HG03439 (cell line): ENCODE data around the gene VSNL1.

Experiments used
- ATAC-seq: cut with Tn5 transposase; IDR thresholded peaks from one replicate; pipeline ENCODE4 v1.9.1; 2021; ENCODE audit warnings: mild to moderate bottlenecking, moderate library complexity; ENCODE audit not compliant: unreplicated experiment

Gene VSNL1

DNA sequence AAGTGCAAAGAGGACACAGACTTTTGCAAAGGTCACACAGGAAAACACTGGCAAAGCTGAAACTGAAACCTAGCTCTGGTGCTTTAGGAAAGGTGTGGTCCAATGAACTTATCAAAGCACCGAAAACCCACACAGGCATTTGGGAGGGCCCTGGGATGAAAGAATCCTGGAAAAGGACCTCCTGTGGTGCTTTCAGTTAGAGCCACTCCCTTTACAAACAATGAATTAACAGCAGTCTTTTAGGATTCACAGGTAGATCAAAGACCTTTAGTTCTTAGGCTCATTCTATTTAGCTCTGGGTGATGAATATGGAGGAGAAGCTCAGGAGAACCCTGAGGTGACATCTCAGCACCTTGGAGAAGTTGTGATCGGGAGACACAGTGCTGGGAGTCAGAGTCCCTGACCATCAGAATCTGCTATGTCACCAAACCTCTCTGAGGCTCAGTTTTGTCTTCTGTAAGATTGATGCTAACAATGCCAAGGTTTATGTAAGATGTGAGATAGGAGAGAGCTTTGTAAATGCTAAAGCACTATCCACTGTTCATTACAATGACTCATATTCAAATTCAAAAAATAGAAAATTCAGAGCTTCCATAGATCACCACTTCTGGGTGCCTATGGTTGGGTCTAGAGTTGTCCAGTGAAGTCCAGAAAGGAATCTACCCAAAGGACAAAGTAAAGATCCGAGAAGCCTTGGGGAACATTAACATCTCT, 39.3 kb downstream of the VSNL1 start:
- ATAC-seq, result no peak

DNA sequence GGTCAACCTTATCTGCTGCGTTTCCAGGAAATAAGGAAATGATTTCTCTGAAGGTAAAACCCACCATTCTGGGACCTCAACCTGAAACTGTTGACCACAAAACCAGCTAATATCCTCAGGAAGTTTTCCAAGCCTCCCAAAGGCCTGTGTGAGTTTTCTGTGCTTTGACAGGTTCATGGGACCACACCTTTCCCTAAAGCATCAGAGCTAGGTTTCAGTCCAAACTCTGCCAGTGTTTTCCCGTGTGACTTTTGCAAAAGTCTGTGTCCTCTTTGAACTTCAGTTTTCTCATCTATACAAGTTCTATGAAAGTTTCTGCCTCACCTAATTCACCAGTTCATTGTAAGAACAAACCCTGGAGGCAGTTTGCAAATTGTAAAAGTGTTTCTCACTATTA, 39.8 kb downstream of the VSNL1 start:
- no peak for ATAC-seq

DNA sequence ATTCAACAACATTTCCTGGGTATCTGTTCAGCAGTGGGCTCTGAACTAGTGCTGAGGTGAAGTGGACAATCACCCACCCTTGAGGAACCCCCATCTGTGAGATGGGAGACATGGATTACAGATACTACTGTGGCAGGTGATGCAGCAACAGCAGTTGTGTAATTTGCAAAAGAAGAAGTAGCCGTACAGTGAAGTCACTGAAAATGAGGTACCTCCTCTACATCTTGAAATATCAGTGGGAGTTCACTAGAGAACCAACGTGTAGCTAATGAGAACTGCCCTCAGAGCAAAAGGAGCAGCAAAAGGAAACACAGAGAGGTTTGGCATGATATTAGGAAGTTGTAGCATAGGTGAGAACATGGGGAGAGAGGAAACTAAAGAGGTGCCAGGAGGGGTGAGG, 41.3 kb downstream of the VSNL1 start:
- ATAC-seq, result no peak

DNA sequence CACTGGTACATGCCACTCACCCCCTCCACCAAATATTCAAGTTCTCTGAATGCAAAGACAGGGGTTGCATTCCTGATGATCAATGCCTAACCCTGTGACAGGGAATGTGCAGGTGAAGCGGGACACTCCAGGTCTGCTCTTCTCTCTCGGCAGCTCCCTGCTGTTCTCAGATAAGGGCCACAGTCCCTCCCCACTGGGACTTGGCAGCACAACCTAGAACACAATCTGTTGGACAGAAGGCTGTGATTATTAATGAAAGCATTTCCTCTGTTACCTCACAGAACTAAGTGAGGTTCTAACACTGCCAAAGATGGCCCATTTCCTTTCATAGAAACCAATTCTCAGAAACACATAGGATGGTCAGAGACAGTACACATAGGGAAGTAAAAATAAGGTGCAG, 42.7 kb downstream of the VSNL1 start:
- ATAC-seq, result no peak

DNA sequence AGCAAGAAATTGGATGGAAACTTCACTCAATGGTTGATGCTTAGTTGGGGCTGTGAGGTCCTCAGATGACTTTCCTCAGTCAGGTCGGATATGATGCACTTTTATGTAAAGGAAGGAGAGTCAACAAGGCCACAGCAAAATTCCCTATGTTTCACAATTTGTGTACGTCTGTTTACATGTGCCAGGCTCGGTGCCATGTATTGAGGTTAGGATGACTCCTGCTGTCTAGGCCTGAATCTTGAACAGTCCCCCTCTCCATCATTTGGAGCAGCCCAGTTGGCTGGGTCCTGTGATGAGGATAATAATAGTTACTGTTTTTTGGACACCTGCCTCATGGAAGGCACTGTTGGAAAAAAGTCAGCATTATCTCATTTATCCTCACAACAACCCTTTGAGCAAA, 43.1 kb downstream of the VSNL1 start:
- no peak for ATAC-seq

DNA sequence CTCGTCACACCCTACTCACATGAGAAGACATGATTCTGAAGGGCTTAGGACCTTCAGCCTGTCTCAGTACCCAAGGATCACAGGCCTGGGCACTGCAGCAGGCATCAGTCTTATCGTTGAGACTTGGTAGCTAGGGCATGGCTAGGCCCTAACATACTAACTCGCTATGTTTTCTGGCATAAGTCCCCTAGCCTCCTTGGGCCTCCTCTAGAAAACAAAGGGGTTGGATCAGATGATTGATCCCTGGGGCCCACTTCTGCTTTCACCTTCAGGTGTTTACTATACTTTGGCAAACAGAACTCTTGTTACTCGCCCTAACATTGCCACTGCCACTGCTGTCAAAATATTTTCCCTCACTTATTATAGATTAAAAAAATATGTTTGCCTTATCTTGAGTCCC, 44.2 kb downstream of the VSNL1 start:
- ATAC-seq, result no peak

DNA sequence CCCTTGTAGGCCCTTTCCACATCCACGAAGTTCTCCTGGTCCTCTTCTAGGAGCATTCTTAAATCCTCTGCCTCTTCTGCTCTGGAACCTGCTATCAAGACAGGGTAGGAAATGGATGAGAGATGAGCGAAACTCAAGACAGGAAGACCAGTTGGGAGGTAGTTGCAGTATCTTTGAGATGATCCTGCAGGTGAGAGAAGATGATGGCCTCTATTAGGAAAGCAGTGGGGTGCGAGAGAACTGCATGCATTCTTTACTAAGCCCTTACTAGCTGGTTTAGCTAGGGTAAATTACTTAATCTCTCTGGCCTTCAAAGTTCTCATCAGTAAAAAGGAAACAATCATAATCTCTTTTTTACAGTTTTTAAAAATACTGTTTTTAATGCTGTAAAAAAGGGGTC, 47.0 kb downstream of the VSNL1 start:
- no peak for ATAC-seq

DNA sequence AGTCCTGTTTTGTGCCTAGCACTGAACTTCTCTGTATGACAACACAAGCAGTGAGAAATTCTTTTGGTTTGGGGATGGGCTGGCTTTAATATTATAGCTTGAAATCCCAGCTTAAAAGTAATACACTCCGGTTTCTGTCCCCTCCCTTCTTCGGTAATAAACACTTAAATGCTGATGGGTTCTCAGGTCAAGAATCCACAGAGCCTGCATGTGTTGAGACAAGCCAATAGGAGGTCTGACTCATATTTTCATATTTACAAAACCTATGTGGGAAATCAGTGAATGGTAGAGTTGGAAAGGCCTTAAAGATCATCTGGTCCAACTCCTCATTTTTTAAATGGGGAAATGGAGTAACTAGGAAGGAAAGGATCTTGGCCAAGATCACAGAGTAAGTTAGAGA, 47.5 kb downstream of the VSNL1 start:
- no peak for ATAC-seq

DNA sequence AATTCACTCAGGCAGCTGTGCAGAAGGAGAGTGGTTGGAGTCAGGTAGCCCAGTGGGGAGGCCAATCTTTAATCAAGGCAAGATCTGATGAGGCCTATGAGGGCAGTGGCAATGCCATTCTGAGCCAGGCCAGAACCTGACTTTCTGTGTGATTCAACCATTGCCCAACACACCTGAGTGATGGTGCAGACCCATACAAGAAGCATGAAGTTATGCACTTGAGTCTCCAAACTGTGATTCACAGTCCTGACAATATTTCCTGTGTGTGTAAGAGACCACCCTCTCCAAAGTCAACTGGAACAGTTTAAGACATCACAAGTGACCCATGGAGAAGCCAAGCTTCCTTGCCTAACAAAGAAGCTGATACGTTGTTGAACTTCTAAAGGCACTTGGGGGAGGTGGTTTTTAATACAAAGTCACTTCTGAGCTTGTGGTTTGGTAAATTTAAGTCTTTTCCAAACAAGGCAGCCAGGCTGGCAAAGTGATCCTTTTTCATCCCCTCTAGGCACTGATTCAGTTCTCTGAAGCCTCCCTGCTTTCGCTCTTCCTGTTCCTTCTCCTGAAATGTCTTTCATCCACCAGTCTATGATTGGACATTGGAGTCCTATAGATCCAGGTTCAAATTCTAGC, 49.0 kb downstream of the VSNL1 start:
- ATAC-seq, result no peak

DNA sequence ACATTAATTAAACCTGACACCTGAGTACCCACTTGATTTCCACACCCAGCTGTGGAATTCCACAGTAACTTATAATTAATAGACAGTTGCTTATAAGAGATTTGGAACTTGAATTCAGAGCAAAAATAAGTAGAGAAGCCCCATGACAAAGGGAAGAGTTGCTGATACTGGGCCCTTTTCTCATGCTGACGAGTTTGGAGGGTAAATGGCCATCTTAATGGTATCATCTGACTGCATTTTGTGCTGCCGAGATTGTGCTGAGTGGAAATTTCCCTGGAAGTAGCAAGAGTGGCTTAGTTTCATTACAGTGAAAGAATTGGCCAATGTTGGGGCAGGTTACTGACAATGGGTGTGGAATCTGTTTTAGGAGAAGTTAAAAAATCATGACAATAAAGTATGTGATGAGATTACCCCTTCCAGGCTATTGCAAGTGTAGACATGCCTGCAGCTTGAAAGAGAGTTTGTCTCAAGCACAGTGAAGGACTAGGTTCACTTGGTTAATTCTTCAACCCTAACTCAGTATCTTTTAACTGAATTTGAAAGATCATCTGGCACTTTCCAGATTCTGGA, 49.9 kb downstream of the VSNL1 start:
- no peak for ATAC-seq

DNA sequence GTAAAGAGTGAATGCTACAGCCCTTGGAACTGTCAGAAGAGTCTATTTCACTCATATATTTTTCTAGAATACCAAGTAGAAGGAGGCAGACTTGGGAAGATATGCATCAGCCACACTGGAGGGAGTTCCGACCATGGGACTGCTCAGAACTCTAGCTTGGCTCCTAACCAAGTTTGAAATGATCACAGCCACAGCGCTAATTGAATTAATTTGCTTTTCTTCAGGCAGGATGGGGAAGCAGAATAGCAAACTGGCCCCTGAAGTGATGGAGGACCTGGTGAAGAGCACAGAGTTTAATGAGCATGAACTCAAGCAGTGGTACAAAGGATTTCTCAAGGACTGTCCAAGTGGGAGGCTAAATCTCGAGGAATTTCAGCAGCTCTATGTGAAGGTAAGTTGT, 51.4 kb downstream of the VSNL1 start:
- ATAC-seq, result no peak

DNA sequence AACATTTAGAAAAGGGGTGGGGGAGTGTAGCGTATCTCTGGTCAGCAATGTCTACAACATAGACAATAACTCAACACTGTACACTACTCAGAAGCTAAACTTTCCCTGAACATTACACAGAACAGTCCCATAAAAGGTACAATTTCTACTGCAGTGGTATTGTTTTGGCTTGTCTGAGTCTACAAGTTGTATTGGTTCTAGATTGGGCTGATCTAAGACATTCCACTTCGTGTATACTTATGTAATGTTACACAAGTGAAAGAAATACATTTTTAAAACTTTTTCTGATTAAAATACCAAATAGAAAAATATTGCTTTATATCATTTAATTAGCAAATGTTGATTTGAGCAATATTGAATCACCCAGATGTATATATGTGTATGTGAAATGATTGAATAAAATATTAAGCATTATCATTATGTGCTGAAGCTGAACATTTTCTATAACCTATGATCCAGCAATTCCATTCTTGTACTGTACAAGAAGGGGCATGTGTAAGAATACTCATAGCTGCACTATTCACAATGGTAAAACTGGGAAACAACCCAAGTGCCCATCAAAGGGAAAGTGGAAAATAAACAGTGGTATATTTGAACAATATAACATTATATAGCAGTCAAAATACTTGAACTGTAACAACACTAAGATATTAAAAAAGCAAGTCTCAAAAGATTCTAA, 52.4 kb downstream of the VSNL1 start:
- no peak for ATAC-seq

DNA sequence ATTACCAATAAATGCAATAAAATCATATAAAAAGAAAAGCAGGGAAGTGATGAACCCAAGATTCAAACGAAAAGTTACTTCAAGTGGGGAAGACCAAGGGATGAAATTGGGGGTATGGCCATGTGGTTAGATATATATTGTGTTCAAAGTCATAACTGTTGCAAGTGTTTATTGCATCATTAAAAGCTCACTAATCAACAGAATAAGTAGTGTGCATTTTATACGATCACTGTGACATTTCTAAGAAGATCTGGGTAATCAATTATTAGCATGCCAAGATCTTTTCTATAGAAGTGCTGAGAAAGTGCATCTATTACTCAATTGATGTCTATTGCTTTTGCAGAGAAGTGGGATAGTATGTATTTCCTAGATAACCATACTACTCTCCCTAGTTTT, 52.9 kb downstream of the VSNL1 start:
- no peak for ATAC-seq

DNA sequence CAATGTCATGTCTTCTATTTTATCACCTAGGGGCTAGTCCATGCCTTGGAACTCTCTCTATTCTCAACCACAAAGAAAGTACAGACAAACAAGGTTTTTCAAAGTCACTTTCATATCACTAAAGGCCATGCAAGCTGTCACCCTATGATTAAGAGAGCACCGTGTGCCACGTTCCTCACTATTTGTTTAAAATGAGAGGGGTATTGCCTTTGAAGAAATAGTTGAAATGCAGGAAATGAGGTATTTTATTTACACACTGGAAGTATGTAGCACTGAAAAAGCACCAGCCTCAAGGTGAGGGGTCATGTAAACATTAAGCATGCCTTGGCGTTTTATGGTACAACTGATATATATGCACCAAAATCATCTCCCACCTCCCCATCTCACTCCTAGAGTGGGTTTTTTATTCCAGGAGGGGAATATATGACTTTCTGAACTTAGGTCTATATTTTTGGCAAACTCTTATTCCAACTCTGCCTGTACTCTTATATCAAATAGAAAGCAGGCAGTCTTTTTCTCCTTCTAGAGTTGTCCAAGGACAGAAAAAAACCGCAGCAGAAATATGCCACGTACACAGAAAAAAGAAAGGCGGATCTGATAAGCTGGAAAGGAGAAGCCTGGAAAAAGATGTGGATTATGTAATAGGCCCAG, 53.5 kb downstream of the VSNL1 start:
- no peak for ATAC-seq

DNA sequence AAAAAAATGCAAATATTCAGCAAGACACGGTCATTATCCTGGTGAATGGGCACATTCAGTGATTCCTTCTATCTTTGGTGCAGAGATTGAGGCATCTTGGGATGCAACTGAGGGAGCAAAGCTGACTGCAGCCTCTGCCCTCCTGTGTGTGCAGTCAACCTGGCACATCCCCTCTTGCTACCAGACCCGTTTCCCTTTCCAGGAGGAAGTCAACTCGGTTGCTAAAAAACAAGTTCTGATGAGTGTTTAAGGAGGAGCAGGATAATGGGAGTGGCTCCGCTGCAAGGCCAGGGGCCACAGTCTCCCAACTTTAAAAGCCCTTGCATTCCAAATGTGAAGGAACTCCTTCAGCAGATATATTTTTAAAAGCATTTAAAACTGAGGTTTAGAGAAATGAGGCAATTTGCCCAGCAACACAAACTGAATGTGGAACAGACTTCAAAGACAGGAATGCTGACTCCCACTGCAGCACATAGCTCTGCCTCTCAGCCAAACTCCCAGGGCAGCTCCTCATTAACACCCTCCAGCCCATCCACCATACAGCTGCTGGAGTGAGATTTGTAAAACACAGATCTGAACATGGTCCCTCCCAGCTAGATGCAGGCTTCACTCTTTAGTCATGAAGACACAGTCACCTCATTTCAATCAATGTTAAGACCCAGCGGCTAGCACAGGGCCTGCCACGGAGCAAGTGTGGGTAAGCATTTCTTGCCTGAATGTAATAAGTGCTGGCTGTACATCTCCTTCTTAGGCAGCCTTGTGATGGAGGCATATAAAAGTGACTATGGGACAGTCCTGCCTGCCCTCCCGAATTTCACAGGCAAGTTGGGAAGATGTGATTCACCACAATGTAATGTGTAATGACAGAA, 54.3 kb downstream of the VSNL1 start:
- no peak for ATAC-seq

DNA sequence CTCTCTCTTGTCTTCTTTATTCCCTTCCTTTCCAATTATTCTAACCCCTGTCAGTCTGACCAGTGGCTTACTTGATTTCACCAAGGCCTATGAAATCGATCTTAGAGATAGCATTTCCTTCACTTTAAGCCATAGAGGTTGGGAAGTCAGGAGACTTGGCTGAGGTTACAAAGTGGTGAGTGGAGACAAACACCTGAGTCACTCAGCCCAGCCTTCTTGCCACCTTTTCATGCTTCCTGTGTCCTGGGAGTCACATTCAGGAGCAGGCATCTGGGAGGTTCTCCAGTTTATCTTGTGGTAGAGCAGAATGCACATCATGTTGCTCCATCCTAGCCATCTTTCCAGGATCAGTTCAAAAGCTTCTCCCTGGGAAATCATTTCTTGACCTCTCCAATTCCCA, 59.1 kb downstream of the VSNL1 start:
- no peak for ATAC-seq

DNA sequence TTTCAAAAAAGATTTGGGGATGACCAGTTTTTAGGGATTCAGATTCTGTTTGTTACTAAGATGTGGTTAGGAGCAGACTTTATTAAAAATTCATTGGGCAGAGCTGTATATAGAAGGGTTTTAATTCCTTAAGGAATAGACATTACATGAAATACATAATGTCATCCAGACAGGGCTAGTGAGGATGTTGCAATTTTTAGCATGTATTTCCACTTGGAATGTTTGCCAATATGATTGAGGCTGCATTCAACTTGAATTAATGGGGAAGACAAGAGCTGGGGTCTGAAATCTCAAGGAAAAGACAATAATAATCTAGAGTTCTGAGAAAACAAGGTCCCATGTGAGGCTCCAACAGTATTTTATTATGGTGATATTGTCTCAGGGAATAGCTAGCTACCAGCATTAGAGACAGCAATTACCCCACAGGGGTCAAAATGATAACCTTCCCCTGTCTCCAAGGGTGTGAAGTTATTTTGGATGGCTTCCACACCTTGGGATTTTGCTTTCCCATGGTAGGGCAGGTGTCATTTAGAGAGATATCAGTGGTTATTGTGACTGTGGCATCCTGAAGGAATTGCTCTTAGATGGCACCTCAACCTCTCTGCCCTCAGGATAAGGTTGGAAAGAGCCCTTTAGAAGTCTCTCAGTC, 60.2 kb downstream of the VSNL1 start:
- no peak for ATAC-seq

DNA sequence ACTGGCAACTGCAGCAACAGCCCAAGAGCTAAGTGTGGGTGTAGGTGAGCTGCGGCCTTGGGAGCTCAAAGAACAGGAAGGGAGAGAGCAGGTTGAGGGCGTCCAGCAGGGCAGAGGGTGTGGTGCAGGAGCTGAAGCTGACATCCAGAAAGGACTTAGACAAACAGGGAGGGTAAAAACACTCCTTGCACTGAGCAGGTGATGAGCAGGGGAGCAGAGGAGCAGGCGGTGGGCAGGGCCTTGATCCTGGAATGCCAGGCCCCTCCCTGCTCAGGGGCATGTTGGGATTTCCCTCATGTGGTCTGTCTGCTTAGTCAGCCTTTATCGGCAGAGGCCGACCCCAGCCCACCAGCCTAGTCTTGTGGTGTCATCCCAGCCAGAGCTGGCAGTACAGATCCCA, 63.6 kb downstream of the VSNL1 start:
- no peak for ATAC-seq

DNA sequence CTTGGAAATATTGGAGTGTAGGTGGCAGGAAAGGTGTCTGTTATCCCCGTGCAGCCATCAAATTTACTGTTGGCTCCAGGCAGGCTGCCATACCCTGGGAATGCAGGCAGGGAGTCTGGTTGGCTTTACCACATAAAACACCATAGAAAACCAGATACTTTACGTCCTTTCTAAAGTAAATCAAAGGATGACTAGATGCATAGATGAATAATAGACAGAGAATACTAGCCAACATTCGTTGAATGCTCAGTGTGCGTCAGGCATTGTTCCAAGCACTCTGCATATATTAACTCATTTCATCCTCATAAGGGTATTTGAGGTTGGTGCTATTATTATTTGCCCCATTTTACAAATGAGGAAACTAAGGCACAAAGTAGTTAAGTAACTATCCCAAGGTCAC, 65.2 kb downstream of the VSNL1 start:
- ATAC-seq, result no peak

DNA sequence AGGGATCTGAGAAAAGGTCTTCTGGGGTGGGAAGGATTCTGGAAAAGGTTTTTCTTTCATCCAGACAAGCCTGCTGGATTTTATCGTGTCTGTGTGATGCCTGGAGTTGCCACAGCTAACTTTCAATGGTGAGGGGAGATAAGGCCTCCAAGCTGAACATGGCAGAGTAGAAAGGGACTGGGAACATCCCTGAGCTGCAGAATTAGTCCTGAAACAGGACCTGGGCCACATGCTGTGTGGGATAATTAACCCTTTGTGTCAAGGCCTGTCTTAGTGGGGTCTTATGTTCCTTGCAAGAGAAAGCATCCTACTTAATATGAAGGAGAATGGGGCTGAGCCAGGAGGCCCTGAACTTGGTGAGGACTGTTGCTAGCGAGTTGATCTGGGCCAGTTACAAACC, 66.4 kb downstream of the VSNL1 start:
- ATAC-seq, result no peak
